SK-N-SH (cell line): ENCODE data around the gene UNC5B. TPM values are rescaled to one million over a fixed set of nuclear protein-coding genes. Genes with fewer than 3 reads are reported as not detected.

Experiments used
- CTCF ChIA-PET: fragments of 300-600, 350-600 bp; formaldehyde crosslinking; extraction: SDS; loops from one replicate; lab custom pipeline; 2021; lab: Yijun Ruan, JAX
- POLR2A ChIA-PET: fragments of 350-600 bp; sonication (Branson Sonifier 250); formaldehyde crosslinking; extraction: SDS; loops from one replicate; lab custom pipeline; 2020; ENCODE audit warnings: antibody characterized with exemption, inconsistent platforms; lab: Yijun Ruan, JAX
- DNase-seq: peaks from one replicate; pipeline ENCODE4 v3.0.0; 2012
- H2AFZ ChIP-seq: fragments of 200-600 bp; sonication (generic); 2 replicates; pipeline ENCODE4 v1.8.1; 2016; ENCODE audit warnings: antibody characterized with exemption, mild to moderate bottlenecking, low read depth
- H3F3A ChIP-seq: fragments of 200-600 bp; sonication (generic); replicated peaks from 2 replicates; pipeline ENCODE3; 2016; ENCODE audit warnings: antibody characterized with exemption, mild to moderate bottlenecking; ENCODE audit not compliant: insufficient read depth
- H3K27ac ChIP-seq, 2 experiments: fragments of 200-500 bp in 1 of 2; fragments of 200-600 bp in 1 of 2; sonication (Bioruptor generic) in 1 of 2; sonication (generic), shearing (Covaris generic) in 1 of 2; 2 replicates each; pipeline versions ENCODE4 v1.5.1 to v1.6.1; 2014 to 2016; ENCODE audit warnings: low read depth in 2 of 2, inconsistent platforms in 1 of 2, low read length in 1 of 2, mild to moderate bottlenecking in 1 of 2, mixed read lengths in 1 of 2
- H3K27me3 ChIP-seq: fragments of 200-600 bp; sonication (generic), shearing (Covaris generic); 2 replicates; pipeline ENCODE4 v1.6.1; 2016; ENCODE audit warnings: mixed run types; ENCODE audit not compliant: insufficient read depth
- H3K36me3 ChIP-seq, 2 experiments: fragments of 200-500 bp in 1 of 2; fragments of 200-600 bp in 1 of 2; sonication (Bioruptor generic) in 1 of 2; sonication (generic) in 1 of 2; replicated peaks in 1 of 2; 2 replicates each; pipeline versions ENCODE3 to v1.5.1; 2014 to 2016; ENCODE audit warnings: low read length in 1 of 2, mild to moderate bottlenecking in 1 of 2; ENCODE audit not compliant: insufficient read depth in 2 of 2, control insufficient read depth in 1 of 2
- H3K4me1 ChIP-seq, 2 experiments: fragments of 200-500 bp in 1 of 2; fragments of 200-600 bp in 1 of 2; sonication (Bioruptor generic) in 1 of 2; sonication (generic), shearing (Covaris generic) in 1 of 2; 2 replicates each; pipeline versions ENCODE4 v1.5.1 to v1.6.1; 2014 to 2016; ENCODE audit warnings: low read depth in 1 of 2, low read length in 1 of 2, mixed run types in 1 of 2; ENCODE audit not compliant: insufficient read depth in 2 of 2, control insufficient read depth in 1 of 2
- H3K4me2 ChIP-seq: fragments of 200-600 bp; sonication (generic), shearing (Covaris generic); 2 replicates; pipeline ENCODE4 v1.6.1; 2017; ENCODE audit warnings: mixed run types
- H3K4me3 ChIP-seq, 2 experiments: fragments of 200-500 bp in 1 of 2; fragments of 200-600 bp in 1 of 2; sonication (Bioruptor generic) in 1 of 2; sonication (generic), shearing (Covaris generic) in 1 of 2; 2 replicates each; pipeline versions ENCODE4 v1.5.1 to v1.8.1; 2014 to 2016; ENCODE audit warnings: low read depth in 2 of 2, inconsistent platforms in 1 of 2, low read length in 1 of 2, mild to moderate bottlenecking in 1 of 2, mixed read lengths in 1 of 2, moderate library complexity in 1 of 2
- H3K79me2 ChIP-seq: fragments of 200-600 bp; sonication (generic); 2 replicates; pipeline ENCODE4 v1.8.1; 2017; ENCODE audit warnings: mild to moderate bottlenecking; ENCODE audit not compliant: insufficient read depth
- H3K9ac ChIP-seq: fragments of 200-600 bp; sonication (generic); 2 replicates; pipeline ENCODE4 v1.6.1; 2017; ENCODE audit warnings: mixed run types
- H3K9me2 ChIP-seq: fragments of 200-600 bp; sonication (generic); 2 replicates; pipeline ENCODE4 v1.6.1; 2017; ENCODE audit warnings: mixed run types
- H3K9me3 ChIP-seq: fragments of 200-600 bp; sonication (generic); 2 replicates; pipeline ENCODE4 v1.6.1; 2017; ENCODE audit warnings: mixed run types, mild to moderate bottlenecking, moderate library complexity
- H4K20me1 ChIP-seq: fragments of 200-600 bp; sonication (generic); 2 replicates; pipeline ENCODE4 v1.6.1; 2017; ENCODE audit warnings: mild to moderate bottlenecking, mixed run types; ENCODE audit not compliant: insufficient read depth
- CHD2 ChIP-seq: fragments of 150-350 bp; IDR thresholded peaks from 2 replicates; pipeline ENCODE4 v1.6.1; 2018; ENCODE audit warnings: low read length; ENCODE audit not compliant: partially characterized antibody
- FOSL2 ChIP-seq: IDR thresholded peaks from 2 replicates; pipeline ENCODE4 v1.4.0; 2012; ENCODE audit warnings: low read depth, mild to moderate bottlenecking, moderate library complexity, borderline replicate concordance
- FOXM1 ChIP-seq: IDR thresholded peaks from 2 replicates; pipeline ENCODE4 v1.4.0; 2012; ENCODE audit warnings: low read depth, mild to moderate bottlenecking
- GABPA ChIP-seq: IDR thresholded peaks from 2 replicates; pipeline ENCODE4 v1.4.0; 2012; ENCODE audit warnings: low read depth, mild to moderate bottlenecking
- GATA2 ChIP-seq: sonication (generic); formaldehyde crosslinking; IDR thresholded peaks from 2 replicates; pipeline ENCODE4 v1.5.0; 2020; ENCODE audit warnings: mild to moderate bottlenecking, missing genetic modification reagents
- JUND ChIP-seq: IDR thresholded peaks from 2 replicates; pipeline ENCODE4 v1.4.0; 2012
- MAX ChIP-seq: IDR thresholded peaks from 2 replicates; pipeline ENCODE4 v1.4.0; 2012; ENCODE audit warnings: low read depth
- MEF2A ChIP-seq: IDR thresholded peaks from 2 replicates; pipeline ENCODE4 v1.4.0; 2012; ENCODE audit warnings: low read depth, borderline replicate concordance
- MXI1 ChIP-seq: IDR thresholded peaks from 2 replicates; pipeline ENCODE4 v1.6.1; 2012; ENCODE audit warnings: mild to moderate bottlenecking, low read depth, low read length, improper control_type of control experiment
- NFIC ChIP-seq: IDR thresholded peaks from 2 replicates; pipeline ENCODE4 v1.4.0; 2012; ENCODE audit warnings: borderline replicate concordance
- NRF1 ChIP-seq: IDR thresholded peaks from 2 replicates; pipeline ENCODE4 v1.6.1; 2012; ENCODE audit warnings: low read depth, mild to moderate bottlenecking, low read length
- PBX3 ChIP-seq: IDR thresholded peaks from 2 replicates; pipeline ENCODE4; 2012
- POLR2AphosphoS5 ChIP-seq: IDR thresholded peaks from 2 replicates; pipeline ENCODE4 v1.6.1; 2012; ENCODE audit warnings: low read depth, low read length
- RCOR1 ChIP-seq: fragments of 150-350 bp; IDR thresholded peaks from 2 replicates; pipeline ENCODE4 v1.6.1; 2017; ENCODE audit warnings: antibody characterized with exemption, low read length
- RFX5 ChIP-seq: IDR thresholded peaks from 2 replicates; pipeline ENCODE4 v1.6.1; 2012; ENCODE audit warnings: mild to moderate bottlenecking, improper control_type of control experiment, low read length
- RXRA ChIP-seq: IDR thresholded peaks from 2 replicates; pipeline ENCODE4 v1.4.0; 2012; ENCODE audit warnings: low read depth, mild to moderate bottlenecking, borderline replicate concordance
- SMC3 ChIP-seq: IDR thresholded peaks from 2 replicates; pipeline ENCODE4 v1.6.1; 2012; ENCODE audit warnings: low read depth, low read length, improper control_type of control experiment
- TAF1 ChIP-seq: IDR thresholded peaks from 2 replicates; pipeline ENCODE4 v1.6.1; 2012; ENCODE audit warnings: low read depth, mild to moderate bottlenecking, low read length, moderate library complexity, borderline replicate concordance
- TCF12 ChIP-seq: IDR thresholded peaks from 2 replicates; pipeline ENCODE4 v1.4.0; 2012
- YY1 ChIP-seq: IDR thresholded peaks from 2 replicates; pipeline ENCODE4 v1.4.0; 2012; ENCODE audit warnings: low read depth, mild to moderate bottlenecking
- polyA plus RNA-seq, 3 experiments: library from polyadenylated mRNA; depleted of rRNA; stranded (reverse); fragments of >200 nt; gene quantifications; 2 replicates each; pipeline ENCODE4 v1.2.3, GENCODE V29; 2012
- TF ChIP-seq, protein P1 (sequence below): fragments of 150-350 bp; IDR thresholded peaks from 2 replicates; pipeline ENCODE4 v1.6.1; 2017; ENCODE audit warnings: antibody characterized with exemption, low read length, low read depth, borderline replicate concordance
- TF ChIP-seq, protein P2 (sequence below): fragments of 150-350 bp; IDR thresholded peaks from 2 replicates; pipeline ENCODE4 v1.6.1; 2016; ENCODE audit warnings: mild to moderate bottlenecking, low read depth, low read length
- TF ChIP-seq, protein P3 (sequence below): IDR thresholded peaks from 2 replicates; pipeline ENCODE4 v1.4.0; 2012; ENCODE audit warnings: low read depth, borderline replicate concordance
- TF ChIP-seq, protein P4 (sequence below): IDR thresholded peaks from 2 replicates; pipeline ENCODE4 v1.4.0; 2012; ENCODE audit warnings: low read depth, borderline replicate concordance

Gene UNC5B
- polyA plus RNA-seq, 1 of the 3 experiments (the other 2 are of a cell fraction): 13.8 TPM

DNA sequence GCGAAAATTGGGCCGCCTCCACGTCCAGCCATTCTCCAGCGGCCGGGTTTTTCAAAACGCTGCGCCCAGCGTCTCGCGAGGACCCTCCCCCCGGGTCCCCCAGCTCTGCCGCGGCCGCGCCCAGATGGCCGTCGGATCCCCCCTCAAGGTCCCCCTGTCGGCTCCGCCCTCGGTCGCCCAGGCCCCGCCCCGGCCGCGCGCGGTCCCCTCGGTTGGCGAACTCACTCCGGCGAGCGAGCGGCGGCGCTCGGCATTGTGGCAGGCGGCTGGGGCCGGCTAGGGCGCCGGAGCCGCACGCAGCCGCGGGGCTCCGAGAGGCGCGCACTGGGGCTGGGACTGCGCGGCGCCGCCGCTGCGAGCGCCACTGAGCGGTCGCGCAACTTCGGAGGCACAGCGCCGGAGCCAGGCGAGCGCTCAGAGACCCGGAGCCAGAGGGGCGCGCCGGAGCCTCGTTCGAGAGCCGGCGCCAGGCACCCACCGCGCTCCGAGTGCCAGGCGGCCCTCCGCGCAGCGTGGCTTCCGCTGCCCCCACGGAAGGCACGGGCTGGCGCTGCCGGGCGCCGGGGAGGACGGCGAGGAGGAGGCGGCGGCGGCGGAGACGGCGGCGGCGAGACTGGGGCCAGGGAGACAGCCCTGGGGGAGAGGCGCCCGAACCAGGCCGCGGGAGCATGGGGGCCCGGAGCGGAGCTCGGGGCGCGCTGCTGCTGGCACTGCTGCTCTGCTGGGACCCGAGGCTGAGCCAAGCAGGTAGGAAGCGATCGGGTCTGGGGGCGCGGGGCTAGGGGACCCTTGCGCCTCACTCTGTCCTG, at the start of gene UNC5B (continued):
- TF ChIP-seq RCOR1: no peak; the same call in 1 of the 2 replicates
- no peak for TF ChIP-seq FOXM1
- TF ChIP-seq, protein P1, sequence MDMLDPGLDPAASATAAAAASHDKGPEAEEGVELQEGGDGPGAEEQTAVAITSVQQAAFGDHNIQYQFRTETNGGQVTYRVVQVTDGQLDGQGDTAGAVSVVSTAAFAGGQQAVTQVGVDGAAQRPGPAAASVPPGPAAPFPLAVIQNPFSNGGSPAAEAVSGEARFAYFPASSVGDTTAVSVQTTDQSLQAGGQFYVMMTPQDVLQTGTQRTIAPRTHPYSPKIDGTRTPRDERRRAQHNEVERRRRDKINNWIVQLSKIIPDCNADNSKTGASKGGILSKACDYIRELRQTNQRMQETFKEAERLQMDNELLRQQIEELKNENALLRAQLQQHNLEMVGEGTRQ: no peak
- no peak for TF ChIP-seq JUND
- peak; percentile 42; the same call in 1 of the 2 replicates for TF ChIP-seq NRF1
- TF ChIP-seq MXI1: peak; percentile 78
- no peak for TF ChIP-seq RFX5
- TF ChIP-seq MEF2A: no peak
- TF ChIP-seq, protein P2, sequence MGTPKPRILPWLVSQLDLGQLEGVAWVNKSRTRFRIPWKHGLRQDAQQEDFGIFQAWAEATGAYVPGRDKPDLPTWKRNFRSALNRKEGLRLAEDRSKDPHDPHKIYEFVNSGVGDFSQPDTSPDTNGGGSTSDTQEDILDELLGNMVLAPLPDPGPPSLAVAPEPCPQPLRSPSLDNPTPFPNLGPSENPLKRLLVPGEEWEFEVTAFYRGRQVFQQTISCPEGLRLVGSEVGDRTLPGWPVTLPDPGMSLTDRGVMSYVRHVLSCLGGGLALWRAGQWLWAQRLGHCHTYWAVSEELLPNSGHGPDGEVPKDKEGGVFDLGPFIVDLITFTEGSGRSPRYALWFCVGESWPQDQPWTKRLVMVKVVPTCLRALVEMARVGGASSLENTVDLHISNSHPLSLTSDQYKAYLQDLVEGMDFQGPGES: no peak
- peak; percentile 26; the same call in 1 of the 2 replicates for TF ChIP-seq SMC3
- TF ChIP-seq TAF1: peak; percentile 90
- peak; percentile 85 for TF ChIP-seq POLR2AphosphoS5

DNA sequence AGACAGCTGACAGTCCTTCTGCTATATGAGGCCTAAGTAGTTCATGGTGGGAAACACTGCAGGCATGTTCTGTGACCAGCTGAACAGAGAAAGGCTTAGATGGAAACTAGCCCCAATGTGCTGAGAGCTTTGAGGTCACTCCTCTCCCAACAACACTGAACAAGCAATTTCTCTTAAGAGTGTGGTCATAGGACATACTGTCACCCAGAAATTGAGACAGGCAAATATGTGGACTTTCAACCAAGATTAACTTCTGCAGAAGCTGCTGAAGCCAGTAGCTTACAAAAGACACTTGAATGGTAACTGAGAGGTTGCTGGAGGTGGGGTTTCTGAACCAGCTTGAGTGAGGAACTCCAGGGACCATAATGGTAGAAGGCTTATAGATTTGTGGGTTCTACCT, 38.9 kb upstream of the UNC5B start:
- H3K9me3 ChIP-seq: no peaks in the 10 kb centered on the region
- H3K9me2 ChIP-seq: no peaks in the 10 kb centered on the region
- no peak overlapping the region for H3K27ac ChIP-seq
- no peak overlapping the region for H3K4me3 ChIP-seq
- no peaks in the 10 kb centered on the region for H3K79me2 ChIP-seq
- no peaks in the 10 kb centered on the region for H3K36me3 ChIP-seq
- H3K4me1 ChIP-seq: no peaks in the 10 kb centered on the region; a peak in 1 of 4 replicates
- H3K9ac ChIP-seq: no peak overlapping the region
- ChIA-PET POLR2A (no interaction called here), CTCF (interaction anchor here (0.7 to 1.6 kb wide), 4 partner anchors 15 to 248 kb away, joined by 3 read pairs; no protein-coding TSS in a partner anchor)
- no peak overlapping the region for H2AFZ ChIP-seq
- DNase-seq: no peak
- H3F3A ChIP-seq: no peaks in the 10 kb centered on the region
- peaks cover 16% of the 10 kb centered on the region; the same call in 1 of the 2 replicates for H3K27me3 ChIP-seq
- H3K4me2 ChIP-seq: no peak overlapping the region
- no peaks in the 10 kb centered on the region for H4K20me1 ChIP-seq
- TF ChIP-seq RXRA (no peak), MAX (no peak), PBX3 (no peak), TCF12 (no peak), CHD2 (no peak), MEF2A (no peak), YY1 (no peak), GABPA (no peak), SMC3 (no peak), FOSL2 (no peak), TAF1 (no peak), NFIC (no peak), GATA2 (CRISPR knock-in tag) (no peak)
- TF ChIP-seq, protein P2: no peak
- TF ChIP-seq, protein P3, sequence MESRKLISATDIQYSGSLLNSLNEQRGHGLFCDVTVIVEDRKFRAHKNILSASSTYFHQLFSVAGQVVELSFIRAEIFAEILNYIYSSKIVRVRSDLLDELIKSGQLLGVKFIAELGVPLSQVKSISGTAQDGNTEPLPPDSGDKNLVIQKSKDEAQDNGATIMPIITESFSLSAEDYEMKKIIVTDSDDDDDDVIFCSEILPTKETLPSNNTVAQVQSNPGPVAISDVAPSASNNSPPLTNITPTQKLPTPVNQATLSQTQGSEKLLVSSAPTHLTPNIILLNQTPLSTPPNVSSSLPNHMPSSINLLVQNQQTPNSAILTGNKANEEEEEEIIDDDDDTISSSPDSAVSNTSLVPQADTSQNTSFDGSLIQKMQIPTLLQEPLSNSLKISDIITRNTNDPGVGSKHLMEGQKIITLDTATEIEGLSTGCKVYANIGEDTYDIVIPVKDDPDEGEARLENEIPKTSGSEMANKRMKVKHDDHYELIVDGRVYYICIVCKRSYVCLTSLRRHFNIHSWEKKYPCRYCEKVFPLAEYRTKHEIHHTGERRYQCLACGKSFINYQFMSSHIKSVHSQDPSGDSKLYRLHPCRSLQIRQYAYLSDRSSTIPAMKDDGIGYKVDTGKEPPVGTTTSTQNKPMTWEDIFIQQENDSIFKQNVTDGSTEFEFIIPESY: no peak
- TF ChIP-seq, protein P4, sequence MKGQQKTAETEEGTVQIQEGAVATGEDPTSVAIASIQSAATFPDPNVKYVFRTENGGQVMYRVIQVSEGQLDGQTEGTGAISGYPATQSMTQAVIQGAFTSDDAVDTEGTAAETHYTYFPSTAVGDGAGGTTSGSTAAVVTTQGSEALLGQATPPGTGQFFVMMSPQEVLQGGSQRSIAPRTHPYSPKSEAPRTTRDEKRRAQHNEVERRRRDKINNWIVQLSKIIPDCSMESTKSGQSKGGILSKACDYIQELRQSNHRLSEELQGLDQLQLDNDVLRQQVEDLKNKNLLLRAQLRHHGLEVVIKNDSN: no peak
